ENCODE data around the gene COL9A2.
"Not testable (repeated sequence)": the region's sequence is repeated elsewhere in the genome, so short reads cannot be mapped to it uniquely, and the experiment has no call there.

The COL9A2 gene

DNA sequence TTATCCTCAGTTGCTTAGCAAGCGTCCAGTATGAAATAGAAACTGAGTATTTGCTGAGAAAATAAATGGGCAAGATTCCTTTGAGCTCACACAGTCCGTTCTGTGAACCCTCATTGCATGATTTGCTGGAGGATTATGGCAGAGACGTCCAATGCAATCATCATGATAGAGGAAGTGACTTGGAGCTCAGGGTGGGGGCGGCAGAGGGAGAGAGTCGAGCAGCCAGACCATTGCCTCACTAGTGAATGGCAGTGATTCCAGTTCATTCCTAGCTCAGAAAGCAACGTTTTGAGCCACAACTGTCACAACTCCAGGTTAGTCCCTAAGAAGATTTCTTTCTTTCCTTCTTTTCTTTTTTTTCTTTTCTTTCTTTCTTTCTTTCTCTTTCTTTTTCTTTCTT is 27.5 kb upstream of the COL9A2 start:
- no peaks in the 10 kb centered on the region for H3K4me1 ChIP-seq (ENCODE audit: control insufficient read depth, insufficient read depth, low read length)

DNA sequence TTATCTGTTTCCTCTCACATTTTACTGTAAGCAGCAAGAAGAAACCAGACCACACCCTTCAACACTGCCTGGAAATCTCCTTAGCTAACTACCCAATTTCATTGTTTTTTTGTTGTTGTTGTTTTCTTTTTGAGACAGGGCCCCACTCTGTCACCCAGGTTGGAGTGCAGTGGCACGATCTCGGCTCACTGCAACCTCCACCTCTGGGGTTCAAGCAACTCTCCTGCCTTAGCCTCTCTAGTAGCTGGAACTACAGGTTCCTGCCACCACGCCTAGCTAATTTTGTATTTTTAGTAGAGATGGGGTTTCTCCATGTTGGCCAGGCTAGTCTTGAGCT is 25.3 kb upstream of the COL9A2 start:
- not testable (repeated sequence) for H3K4me3 ChIP-seq (ENCODE audit: low read depth, low read length); H3K36me3 ChIP-seq (ENCODE audit: control insufficient read depth, insufficient read depth, low read length); H3K4me1 ChIP-seq (ENCODE audit: control insufficient read depth, insufficient read depth, low read length); H3K9me3 ChIP-seq (ENCODE audit: control insufficient read depth, insufficient read depth, low read length); H3K9ac ChIP-seq (ENCODE audit: low read depth, low read length); H3K27me3 ChIP-seq (ENCODE audit: control insufficient read depth, insufficient read depth, low read length)

More for the DNA sequence above, 27.5 kb upstream of the COL9A2 start:
- H3K27me3 ChIP-seq (ENCODE audit: control insufficient read depth, insufficient read depth, low read length): peaks cover 2% of the 10 kb centered on the region
- no peak overlapping the region for H3K9ac ChIP-seq (ENCODE audit: low read depth, low read length)
- H3K4me3 ChIP-seq (ENCODE audit: low read depth, low read length): no peak overlapping the region
- H3K9me3 ChIP-seq (ENCODE audit: control insufficient read depth, insufficient read depth, low read length): no peaks in the 10 kb centered on the region
- no peaks in the 10 kb centered on the region for H3K36me3 ChIP-seq (ENCODE audit: control insufficient read depth, insufficient read depth, low read length)

DNA sequence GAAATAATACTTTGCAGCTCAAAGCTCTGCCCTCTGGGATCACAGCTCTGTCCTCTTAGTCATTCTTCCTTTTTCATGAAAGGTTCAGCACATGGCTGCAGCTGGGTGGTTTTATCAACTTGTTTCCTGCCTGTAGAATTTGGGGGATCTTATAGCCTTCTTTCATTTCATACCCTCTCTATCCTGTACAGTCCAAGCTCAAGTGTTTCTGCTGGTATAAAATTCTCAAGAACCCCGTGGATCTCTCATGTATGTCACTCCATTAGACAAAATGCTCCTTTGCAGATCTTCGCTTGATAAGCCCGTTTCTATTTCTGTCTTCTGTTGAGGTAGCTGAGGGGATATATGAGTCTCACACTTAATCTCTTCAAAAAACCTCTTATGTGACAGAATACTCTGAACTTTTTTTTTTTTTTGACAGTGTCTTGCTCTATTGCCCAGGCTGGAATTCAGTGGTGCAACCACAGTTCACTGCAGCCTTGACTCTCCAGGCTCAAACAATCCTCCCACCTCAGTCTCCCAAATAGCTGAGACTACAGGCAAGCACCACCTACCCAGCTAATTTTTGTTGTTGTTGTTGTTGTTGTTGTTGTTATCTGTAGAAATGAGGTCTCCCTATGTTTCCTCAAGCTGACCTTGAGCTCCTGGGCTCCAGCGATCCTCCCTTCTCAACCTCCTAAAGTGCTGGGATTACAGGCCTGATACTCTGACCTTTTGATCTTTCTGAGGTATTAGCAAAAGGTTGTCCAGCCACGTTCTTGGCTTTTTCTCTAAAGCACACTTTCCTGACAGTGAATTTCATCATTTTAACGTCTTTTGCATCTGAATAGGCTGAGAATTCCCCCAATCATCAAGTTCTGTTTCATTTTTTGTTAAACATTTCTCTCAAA is 24.6 kb upstream of the COL9A2 start:
- Histone ChIP-seq H3K4me1 (ENCODE audit: control insufficient read depth, insufficient read depth, low read length) (no peaks in the 10 kb centered on the region), H3K9ac (ENCODE audit: low read depth, low read length) (no peak overlapping the region), H3K4me3 (ENCODE audit: low read depth, low read length) (no peak overlapping the region), H3K27me3 (ENCODE audit: control insufficient read depth, insufficient read depth, low read length) (peaks cover 9% of the 10 kb centered on the region), H3K36me3 (ENCODE audit: control insufficient read depth, insufficient read depth, low read length) (no peaks in the 10 kb centered on the region), H3K9me3 (ENCODE audit: control insufficient read depth, insufficient read depth, low read length) (no peaks in the 10 kb centered on the region)

DNA sequence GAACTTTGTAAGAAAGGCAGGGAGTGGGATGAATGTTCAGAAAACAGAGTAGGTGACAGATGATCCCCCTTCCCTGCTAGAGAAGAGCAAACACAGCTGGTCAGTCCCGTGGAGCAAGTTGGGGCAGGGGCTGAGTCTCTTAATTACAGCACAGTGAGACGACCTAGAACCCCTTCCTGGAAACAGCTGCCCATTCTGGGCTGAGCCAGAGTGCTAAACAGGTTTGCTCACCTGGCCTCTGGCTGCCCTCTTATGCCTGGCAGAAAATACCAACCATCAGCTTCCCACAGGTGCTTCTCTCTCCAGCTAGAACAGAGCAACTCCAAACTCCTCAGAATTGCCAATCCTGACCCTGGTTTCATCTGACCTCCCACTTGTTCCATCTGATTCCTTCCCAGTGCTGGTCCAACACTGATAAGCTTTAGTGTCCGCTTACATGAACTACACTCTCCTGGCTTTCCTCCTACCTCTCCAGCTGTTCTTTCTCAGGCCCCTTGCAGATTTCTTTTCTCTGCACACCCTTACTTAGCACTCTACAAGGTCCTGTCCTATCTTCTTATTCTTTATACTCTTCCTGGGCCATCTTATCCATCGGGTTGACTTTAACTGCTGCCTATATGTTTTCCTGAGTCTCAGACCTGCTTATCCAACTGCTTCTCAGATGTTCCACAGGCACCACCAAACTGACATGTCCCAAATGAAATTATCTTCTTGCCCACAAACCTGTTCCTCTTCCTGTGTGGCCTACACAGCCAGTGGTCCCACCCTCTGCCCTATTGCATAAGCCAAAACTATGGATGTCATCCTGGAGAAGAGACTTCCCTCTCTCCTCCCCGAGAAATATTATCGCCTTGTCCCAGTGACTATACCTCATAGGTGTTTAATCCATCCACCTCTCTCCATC is 22.6 kb upstream of the COL9A2 start:
- Histone ChIP-seq H3K4me3 (ENCODE audit: low read depth, low read length) (no peak overlapping the region), H3K9me3 (ENCODE audit: control insufficient read depth, insufficient read depth, low read length) (no peaks in the 10 kb centered on the region), H3K36me3 (ENCODE audit: control insufficient read depth, insufficient read depth, low read length) (no peaks in the 10 kb centered on the region), H3K27me3 (ENCODE audit: control insufficient read depth, insufficient read depth, low read length) (peaks cover 9% of the 10 kb centered on the region), H3K4me1 (ENCODE audit: control insufficient read depth, insufficient read depth, low read length) (no peaks in the 10 kb centered on the region), H3K9ac (ENCODE audit: low read depth, low read length) (no peak overlapping the region)

GRCh38 chr1:40338745-40339419 is 21.8 kb upstream of the COL9A2 start:
- Histone ChIP-seq H3K36me3 (ENCODE audit: control insufficient read depth, insufficient read depth, low read length) (no peaks in the 10 kb centered on the region), H3K9ac (ENCODE audit: low read depth, low read length) (no peak overlapping the region), H3K27me3 (ENCODE audit: control insufficient read depth, insufficient read depth, low read length) (peaks cover 9% of the 10 kb centered on the region), H3K9me3 (ENCODE audit: control insufficient read depth, insufficient read depth, low read length) (no peaks in the 10 kb centered on the region), H3K4me1 (ENCODE audit: control insufficient read depth, insufficient read depth, low read length) (no peaks in the 10 kb centered on the region), H3K4me3 (ENCODE audit: low read depth, low read length) (no peak overlapping the region)

- Histone ChIP-seq H3K4me3 (ENCODE audit: low read depth, low read length) (no peak overlapping the region), H3K36me3 (ENCODE audit: control insufficient read depth, insufficient read depth, low read length) (no peaks in the 10 kb centered on the region), H3K4me1 (ENCODE audit: control insufficient read depth, insufficient read depth, low read length) (no peaks in the 10 kb centered on the region), H3K9ac (ENCODE audit: low read depth, low read length) (no peak overlapping the region), H3K27me3 (ENCODE audit: control insufficient read depth, insufficient read depth, low read length) (peaks cover 9% of the 10 kb centered on the region), H3K9me3 (ENCODE audit: control insufficient read depth, insufficient read depth, low read length) (no peaks in the 10 kb centered on the region)
Measured at GRCh38 chr1:40337443-40337842, 20.4 kb upstream of the COL9A2 start.

- H3K27me3 ChIP-seq (ENCODE audit: control insufficient read depth, insufficient read depth, low read length): no peaks in the 10 kb centered on the region
- no peaks in the 10 kb centered on the region for H3K4me1 ChIP-seq (ENCODE audit: control insufficient read depth, insufficient read depth, low read length)
- H3K9me3 ChIP-seq (ENCODE audit: control insufficient read depth, insufficient read depth, low read length): no peaks in the 10 kb centered on the region
- H3K4me3 ChIP-seq (ENCODE audit: low read depth, low read length): no peak overlapping the region
- H3K9ac ChIP-seq (ENCODE audit: low read depth, low read length): no peak overlapping the region
- no peaks in the 10 kb centered on the region for H3K36me3 ChIP-seq (ENCODE audit: control insufficient read depth, insufficient read depth, low read length)
Measured at GRCh38 chr1:40332695-40333094, 15.6 kb upstream of the COL9A2 start.

- H3K36me3 ChIP-seq (ENCODE audit: control insufficient read depth, insufficient read depth, low read length); H3K4me1 ChIP-seq (ENCODE audit: control insufficient read depth, insufficient read depth, low read length); H3K4me3 ChIP-seq (ENCODE audit: low read depth, low read length); H3K9ac ChIP-seq (ENCODE audit: low read depth, low read length); H3K9me3 ChIP-seq (ENCODE audit: control insufficient read depth, insufficient read depth, low read length); H3K27me3 ChIP-seq (ENCODE audit: control insufficient read depth, insufficient read depth, low read length): not testable (repeated sequence)
Measured at GRCh38 chr1:40331403-40331802, 14.3 kb upstream of the COL9A2 start.

GRCh38 chr1:40318970-40319621 is 2.0 kb upstream of the COL9A2 start:
- peaks cover 52% of the 10 kb centered on the region for H3K27me3 ChIP-seq (ENCODE audit: control insufficient read depth, insufficient read depth, low read length)

DNA sequence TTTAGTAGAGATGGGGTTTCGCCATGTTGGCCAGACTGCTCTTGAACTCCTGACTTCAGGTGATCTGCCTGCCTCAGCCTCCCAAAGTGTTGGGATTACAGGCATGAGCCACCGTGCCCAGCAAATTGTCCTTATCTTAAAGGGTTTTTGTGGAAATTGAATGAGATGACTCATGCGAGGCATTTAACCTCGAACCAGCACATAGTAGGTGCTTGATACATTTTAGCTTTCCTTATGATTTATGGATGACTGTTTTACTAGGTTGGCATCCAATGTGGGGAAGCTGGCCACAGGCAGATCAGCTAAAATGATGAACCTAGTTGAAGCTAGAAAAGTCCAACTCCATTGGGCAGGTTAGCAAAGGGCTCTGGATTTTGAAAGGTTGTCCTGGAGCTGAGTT is 1.4 kb upstream of the COL9A2 start:
- peaks cover 58% of the 10 kb centered on the region for H3K27me3 ChIP-seq (ENCODE audit: control insufficient read depth, insufficient read depth, low read length)
- no peaks in the 10 kb centered on the region for H3K36me3 ChIP-seq (ENCODE audit: control insufficient read depth, insufficient read depth, low read length)
- H3K9ac ChIP-seq (ENCODE audit: low read depth, low read length): no peak overlapping the region
- no peaks in the 10 kb centered on the region for H3K9me3 ChIP-seq (ENCODE audit: control insufficient read depth, insufficient read depth, low read length)
- peaks cover 4% of the 10 kb centered on the region for H3K4me1 ChIP-seq (ENCODE audit: control insufficient read depth, insufficient read depth, low read length)
- no peak overlapping the region for H3K4me3 ChIP-seq (ENCODE audit: low read depth, low read length)

More at GRCh38 chr1:40318970-40319621, 2.0 kb upstream of the COL9A2 start:
- H3K4me1 ChIP-seq (ENCODE audit: control insufficient read depth, insufficient read depth, low read length): peaks cover 4% of the 10 kb centered on the region
- no peaks in the 10 kb centered on the region for H3K36me3 ChIP-seq (ENCODE audit: control insufficient read depth, insufficient read depth, low read length)
- no peak overlapping the region for H3K4me3 ChIP-seq (ENCODE audit: low read depth, low read length)
- H3K9ac ChIP-seq (ENCODE audit: low read depth, low read length): no peak overlapping the region
- H3K9me3 ChIP-seq (ENCODE audit: control insufficient read depth, insufficient read depth, low read length): no peaks in the 10 kb centered on the region

DNA sequence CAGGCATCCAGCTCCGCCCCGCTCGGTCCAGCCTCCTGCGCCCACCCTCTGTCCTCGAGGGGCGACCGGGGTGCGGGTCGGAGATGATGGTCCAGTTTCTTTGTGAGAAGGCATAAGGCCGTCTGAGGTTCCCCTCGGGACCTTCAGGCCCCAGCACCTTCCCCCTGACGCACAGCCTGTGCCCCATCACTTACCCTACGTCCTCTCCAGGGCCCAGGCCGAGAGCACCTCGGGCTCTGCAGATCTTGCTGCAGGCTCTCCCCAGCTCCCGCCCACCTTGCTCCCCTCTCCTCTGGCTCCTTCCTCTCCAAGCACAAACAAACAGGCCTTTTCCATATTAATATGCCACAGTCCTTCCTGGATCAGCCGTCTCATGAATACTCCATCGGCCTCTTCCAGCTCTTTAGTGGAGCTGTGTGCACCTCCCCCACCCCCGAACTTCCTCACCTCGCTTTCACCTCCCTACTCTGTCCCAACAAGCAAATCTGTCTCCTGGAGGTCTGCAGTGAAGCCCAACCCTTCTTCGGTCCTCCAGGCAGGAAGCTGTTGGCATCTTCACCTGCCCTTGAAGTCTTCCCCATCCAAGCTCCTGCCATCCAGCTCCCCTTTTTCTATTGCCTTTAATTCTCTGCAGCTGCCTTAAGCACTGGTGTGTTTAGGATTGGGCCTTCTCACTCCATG is 448 bp upstream of the COL9A2 start:
- peaks cover 4% of the 10 kb centered on the region for H3K4me1 ChIP-seq (ENCODE audit: control insufficient read depth, insufficient read depth, low read length)
- H3K4me3 ChIP-seq (ENCODE audit: low read depth, low read length): peak overlapping the region; percentile 62
- no peak overlapping the region for H3K9ac ChIP-seq (ENCODE audit: low read depth, low read length)
- no peaks in the 10 kb centered on the region for H3K36me3 ChIP-seq (ENCODE audit: control insufficient read depth, insufficient read depth, low read length)
- peaks cover 60% of the 10 kb centered on the region for H3K27me3 ChIP-seq (ENCODE audit: control insufficient read depth, insufficient read depth, low read length)
- no peaks in the 10 kb centered on the region for H3K9me3 ChIP-seq (ENCODE audit: control insufficient read depth, insufficient read depth, low read length)

All from iPS-15b (cell line).